GM12872 (cell line): ENCODE measurements around the gene MALT1.

Source experiments
- TF ChIP-seq, protein P1 (sequence below): IDR thresholded peaks from 3 replicates; pipeline ENCODE4 v1.5.1; 2011; ENCODE audit warnings: low read depth, mild to moderate bottlenecking, low read length, moderate library complexity; ENCODE audit not compliant: insufficient read depth

Gene MALT1

DNA sequence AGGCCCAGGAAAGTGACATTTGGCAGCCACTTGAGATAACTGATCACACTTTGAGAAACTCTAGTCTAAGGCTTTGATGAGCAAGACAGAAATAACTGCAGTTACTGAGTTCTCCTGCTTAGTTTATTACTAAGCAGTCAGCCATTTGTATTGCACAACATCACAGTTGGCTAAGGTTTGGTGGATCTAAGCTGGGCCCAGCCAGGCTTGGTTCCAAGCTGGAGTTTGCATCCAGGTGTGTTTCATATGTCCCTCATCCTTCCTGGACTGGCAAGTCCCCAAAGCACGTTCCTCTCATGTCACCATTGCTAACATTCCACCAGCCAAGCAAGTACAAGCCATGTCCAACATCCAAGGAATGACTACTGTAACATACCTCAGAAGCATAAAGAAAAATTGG is 122.1 kb downstream of the MALT1 start:
- TF ChIP-seq, protein P1, sequence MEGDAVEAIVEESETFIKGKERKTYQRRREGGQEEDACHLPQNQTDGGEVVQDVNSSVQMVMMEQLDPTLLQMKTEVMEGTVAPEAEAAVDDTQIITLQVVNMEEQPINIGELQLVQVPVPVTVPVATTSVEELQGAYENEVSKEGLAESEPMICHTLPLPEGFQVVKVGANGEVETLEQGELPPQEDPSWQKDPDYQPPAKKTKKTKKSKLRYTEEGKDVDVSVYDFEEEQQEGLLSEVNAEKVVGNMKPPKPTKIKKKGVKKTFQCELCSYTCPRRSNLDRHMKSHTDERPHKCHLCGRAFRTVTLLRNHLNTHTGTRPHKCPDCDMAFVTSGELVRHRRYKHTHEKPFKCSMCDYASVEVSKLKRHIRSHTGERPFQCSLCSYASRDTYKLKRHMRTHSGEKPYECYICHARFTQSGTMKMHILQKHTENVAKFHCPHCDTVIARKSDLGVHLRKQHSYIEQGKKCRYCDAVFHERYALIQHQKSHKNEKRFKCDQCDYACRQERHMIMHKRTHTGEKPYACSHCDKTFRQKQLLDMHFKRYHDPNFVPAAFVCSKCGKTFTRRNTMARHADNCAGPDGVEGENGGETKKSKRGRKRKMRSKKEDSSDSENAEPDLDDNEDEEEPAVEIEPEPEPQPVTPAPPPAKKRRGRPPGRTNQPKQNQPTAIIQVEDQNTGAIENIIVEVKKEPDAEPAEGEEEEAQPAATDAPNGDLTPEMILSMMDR: no peak

DNA sequence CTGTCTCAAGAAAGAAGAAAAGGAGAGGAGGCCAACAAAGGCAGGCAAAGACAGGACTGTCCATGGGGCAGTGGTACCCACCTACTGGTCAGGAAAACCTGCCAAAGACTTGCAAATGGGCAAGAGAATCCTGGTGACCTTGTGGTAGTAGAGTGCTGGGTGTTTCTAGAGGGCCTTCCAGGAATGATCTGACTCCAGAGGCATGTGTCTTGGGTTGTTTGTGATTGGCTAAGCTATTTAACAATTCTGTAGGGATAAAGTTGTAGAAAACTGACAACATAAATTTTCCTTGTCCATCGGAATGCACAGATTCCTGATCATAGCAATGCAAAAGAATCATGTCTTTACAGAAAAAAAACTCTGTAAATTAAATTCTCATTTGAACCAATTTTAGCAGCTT is 125.0 kb downstream of the MALT1 start:
- TF ChIP-seq, protein P1: no peak

DNA sequence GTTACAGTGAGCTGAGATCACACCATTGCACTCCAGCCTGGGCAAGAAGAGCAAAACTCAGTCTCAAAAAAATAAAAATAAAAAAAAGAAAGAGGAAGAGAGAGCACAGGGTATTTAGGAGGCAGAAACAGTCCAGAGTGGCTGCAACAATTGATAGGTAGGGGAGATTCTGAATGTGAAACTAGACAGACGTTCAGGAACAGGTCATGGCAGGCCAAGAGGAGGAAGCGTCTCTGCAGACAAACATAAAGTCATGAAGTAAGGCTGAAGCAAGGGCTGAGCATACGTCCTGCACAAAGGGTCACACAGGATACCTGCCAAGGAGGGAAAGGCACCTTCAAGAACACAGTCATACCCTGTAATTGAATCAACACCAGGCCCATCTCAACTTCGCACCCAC is 129.3 kb downstream of the MALT1 start:
- TF ChIP-seq, protein P1: no peak

DNA sequence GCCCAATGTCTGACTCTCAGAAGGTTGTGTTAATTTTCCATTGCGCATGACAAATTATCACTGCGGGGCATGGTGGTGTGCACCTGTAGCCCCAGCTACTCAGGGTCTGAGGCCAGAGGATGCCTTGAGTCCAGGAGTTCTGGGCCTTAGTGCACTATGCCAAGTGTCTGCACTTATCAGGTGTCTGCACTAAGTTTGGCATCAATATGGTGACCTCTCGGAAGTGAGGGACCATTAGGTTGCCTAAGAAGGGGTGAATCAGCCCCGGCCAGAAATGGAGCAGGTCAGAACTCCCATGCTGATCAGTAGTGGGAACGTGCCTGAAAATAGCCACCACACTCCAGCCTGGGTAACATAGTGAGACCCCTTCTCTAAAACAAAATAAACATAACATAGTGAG is 131.7 kb downstream of the MALT1 start:
- TF ChIP-seq, protein P1: no peak

DNA sequence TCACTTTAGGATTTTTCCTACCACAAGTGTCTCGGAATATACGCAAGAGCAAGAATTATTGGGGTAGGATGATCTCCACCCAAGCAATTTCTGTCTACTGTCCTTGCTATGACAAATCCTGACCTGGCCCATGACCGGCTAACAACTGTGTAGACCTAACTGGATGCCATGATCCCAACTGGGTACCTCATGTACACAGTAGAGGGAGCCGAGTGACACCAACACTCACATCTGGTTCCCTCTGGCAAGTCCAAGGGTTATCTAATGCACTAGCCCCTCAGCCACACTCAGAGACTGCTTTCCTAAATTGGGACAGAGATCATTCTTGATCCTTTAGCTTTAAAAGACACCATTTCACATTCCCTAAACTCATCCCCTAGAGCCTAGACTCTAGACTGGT is 132.7 kb downstream of the MALT1 start:
- TF ChIP-seq, protein P1: no peak
